HG03060 (cell line): ENCODE results near the gene KCNJ6.

Experiments used
- ATAC-seq: cut with Tn5 transposase; IDR thresholded peaks from one replicate; pipeline ENCODE4 v1.9.1; 2021; ENCODE audit warnings: low read depth, moderate number of reproducible peaks; ENCODE audit not compliant: unreplicated experiment

KCNJ6 gene

DNA sequence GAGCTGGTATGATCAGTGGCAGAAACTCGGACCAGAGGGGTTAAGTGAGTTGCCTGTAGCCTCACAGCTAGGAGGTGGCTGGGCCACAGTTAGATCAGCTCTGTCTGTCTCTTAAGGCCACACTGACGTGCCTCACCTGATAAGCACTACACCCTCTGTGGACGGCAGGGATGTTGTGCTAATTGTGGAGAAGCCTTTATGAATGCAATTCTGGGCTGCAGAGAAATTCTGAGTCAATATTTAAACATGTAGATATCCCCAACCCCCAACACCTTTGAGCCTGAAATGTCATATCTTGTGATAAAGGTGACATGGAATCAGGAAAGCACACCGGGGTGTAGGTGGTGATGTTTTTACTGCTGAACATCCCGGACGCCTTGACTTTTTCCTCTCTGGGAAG is 88.3 kb downstream of the KCNJ6 start:
- ATAC-seq = no peak

DNA sequence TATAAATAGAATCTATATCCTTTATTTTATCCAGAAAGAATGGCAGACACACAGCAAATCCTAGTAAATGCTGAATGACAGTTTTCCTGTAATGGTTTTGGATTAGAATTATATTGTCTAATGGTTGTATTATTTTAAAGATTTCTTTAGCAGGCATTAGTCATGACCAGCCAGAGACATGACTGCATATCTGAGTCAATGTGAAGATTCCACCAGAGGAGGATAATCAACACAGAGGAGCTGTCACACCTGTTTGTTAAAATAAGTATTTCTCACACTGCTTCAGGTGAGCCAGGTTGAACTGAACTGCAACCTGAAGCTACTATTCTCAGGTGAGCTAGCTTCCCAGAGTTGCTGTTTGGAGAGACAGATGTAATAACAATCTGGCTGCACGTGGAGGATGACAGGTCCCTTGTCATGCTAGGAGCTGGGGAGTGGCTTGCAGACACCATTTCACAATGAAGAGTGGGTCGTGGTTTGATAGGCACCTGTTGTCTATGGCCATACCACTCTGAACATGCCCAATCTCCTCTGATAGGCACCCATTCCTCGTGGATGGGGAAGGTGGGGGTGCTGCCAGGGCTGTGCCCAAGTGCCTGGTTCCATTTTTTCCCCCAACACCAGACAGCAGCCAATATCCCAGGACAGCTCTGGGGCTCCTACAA is 94.3 kb downstream of the KCNJ6 start:
- ATAC-seq = no peak

DNA sequence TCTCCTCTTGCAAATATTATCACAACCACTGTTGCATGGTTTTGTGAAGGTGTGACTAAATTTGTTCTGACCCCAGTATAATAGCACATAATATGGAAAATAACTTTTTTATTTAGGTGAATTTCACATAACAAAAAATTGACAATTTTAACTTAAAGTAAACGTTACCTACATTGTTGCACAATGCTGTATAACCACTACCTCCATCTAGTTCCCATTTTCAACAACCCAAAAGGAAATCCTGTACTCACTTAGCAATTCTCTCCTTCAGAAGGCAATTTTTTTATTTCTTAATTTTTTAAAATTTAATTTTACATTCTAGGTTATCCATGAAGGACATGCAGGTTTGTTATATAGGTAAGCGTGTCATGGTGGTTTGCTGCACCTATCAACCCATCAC is 95.2 kb downstream of the KCNJ6 start:
- no peak for ATAC-seq

DNA sequence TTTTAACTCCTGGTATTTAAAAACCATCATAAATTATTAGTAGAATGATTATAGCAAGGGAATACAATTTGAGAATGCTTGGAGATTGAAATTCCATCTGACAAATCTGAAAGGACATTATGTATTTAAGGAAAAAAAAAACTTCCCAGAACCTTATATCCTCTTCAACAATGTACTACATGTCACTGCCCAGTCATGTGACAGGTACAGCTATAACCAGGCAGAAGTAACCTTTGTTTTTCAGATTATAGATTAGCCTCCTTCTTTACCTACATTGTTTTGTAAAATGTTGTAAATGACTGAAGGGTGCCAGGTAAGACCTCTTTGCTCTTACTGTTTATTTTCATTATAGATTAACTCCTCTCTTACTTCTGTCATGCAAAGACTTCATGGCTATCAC is 96.9 kb downstream of the KCNJ6 start:
- no peak for ATAC-seq

DNA sequence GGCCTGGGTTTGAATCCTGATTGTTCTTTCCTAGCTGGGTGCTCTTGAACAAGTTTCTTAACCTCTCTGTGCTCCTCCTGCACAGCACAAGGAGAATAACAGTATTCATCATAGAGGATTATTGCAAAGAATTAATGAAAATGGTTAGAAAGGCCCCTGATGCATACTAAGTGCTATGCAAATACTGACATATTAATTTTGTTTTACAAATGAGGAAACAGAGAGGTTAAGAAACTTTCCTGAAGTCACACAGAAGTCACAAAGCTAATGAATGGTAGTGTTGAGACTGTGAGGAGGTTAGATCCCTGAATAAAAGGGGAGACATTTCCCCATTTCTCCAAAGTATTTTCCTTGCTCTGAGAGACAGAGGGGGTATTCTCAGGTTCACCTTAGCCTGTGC is 99.0 kb downstream of the KCNJ6 start:
- no peak for ATAC-seq

DNA sequence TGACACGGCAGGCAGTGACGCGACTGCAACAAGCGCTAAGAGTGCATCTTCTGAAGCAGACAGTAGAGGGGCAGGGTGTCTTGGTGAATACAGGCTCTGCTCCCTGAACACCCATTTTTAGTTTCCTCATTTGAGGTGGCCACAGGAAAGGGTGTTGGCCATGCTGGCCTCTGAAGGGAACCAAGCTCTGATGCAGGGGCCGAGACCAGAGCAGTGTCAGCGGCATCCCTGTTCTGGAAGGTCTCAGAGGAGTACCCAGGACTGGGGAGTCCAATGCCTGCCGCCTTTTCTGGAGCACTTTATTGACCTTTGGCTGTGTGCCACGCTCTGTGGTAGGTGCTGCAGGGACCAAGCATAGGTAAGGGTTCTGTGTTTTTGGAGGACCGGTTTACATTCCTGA is 100.4 kb downstream of the KCNJ6 start:
- ATAC-seq = no peak

DNA sequence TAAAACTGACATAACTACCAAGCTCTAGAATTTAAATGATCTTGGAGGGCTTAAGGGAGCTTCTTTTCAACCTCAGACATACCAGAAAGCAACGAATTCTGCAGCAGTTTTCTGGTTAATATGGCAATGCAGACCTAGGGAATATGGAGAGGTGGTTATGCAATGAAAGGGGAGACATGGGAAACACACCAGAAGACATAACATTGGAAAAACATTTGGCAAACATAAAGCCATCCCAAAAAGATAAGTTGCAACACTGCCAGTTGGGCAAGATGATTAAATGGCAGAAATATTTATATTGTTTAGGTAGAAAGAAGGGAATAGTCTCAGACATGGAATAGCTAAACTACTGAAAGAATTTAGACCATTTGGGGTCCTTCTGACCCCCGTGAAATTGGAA is 104.5 kb downstream of the KCNJ6 start:
- ATAC-seq = no peak

DNA sequence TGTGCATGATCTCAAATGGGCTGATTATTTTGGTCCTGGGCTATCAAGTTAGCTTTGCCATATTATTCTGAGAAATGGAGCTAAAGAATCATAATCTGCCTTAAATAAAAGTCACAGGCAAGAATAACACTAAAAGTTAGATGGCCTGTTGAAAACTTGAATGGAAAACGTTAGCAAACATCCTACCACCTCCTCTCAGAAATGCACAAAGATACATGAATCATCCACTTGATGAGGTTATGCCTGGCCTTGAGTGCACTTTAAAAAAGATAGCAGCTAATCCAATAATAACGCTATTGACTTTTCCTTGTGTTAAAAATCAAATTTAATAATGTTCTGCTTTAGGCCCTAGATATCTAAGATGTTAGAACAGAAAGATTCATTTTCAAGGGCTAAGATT is 108.0 kb downstream of the KCNJ6 start:
- ATAC-seq = no peak

DNA sequence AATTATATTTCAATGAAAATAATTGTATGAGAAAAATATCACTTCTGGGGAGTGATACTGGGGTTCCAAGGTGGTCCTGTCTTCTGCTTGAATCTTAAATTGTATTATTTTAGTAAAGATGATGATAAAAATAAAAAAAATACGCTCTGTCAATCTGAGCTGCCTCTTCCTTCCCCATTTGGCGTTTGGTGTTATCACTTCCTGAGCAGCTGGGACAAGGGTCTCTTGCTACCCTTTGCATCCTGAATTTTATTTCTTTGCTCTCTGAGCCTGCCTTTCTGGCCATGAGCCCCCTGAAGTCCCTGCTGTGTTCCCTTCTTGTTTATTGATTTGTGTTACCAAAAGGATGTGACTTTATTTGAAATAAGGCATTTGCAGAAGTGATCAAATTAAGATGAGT is 111.0 kb downstream of the KCNJ6 start:
- no peak for ATAC-seq

DNA sequence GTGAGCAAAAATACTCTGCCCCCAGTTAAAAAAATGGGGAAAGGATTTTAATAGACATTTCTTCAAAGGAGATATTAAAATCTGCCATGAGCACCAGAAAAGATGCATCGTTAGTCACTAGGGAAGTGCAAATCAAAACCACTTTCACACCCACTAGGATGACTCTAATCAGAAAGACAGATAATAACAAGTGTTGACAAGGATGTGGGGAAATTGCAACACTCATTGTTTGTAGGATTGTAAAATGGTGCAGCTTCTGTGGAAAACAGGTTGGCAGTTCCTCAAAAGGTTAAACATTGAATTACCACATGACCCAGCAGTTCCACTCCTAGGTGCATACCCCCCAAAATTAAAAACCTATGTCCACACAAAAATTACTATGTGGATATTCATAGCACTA is 112.3 kb downstream of the KCNJ6 start:
- no peak for ATAC-seq

DNA sequence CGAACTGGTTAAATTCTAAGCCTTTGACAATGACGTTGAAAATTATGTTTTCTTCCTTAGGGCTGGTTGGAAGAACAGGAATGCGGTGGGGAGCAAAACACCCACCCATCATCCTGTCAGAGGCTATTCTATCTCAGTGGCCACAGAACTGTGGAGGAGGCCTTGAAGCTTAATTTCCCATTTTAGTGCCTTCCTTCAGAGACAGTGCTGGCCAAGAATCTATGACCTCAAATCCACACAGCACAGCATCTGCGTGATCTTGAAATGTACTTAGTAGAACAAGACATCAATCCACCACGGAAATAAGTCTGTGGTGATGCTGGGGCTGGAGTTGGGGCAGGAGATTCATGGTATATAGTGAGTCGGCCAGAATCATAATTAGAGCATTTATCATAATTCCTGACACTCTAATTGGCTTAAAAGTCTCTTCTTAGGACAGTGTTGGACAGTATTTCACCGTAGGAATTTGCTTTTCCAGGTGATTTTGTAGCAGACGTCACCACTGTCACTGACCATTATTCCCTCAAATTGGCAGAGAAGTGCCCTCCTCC is 113.1 kb downstream of the KCNJ6 start:
- ATAC-seq = no peak

DNA sequence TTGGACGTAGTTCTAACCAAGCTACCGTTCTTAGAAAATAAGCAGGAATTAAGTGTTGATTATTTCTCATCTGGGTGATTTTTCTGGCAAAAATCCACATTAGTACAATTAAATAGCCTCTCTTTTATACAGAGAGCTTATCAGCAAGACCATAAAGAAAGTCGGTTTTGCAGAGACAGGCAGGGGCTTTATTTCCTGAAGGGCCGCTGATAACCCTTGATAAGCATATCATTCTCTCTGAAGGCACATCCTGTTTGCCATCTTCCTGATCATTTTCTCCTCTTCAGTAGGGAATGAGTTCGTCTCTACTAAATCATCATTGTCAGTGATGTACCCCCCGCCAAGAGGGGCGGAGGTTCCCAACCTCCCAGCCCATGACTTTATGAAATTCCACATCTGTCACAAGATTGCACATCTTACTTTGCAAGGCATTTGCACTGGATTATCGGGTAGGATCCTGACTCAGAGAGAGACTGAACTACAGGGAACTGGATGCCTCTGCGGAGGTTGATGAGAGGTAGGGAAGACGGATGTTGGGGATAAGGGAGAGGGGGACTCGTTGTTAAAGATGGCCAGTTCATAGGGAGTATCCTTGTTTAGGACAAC is 115.7 kb downstream of the KCNJ6 start:
- no peak for ATAC-seq

DNA sequence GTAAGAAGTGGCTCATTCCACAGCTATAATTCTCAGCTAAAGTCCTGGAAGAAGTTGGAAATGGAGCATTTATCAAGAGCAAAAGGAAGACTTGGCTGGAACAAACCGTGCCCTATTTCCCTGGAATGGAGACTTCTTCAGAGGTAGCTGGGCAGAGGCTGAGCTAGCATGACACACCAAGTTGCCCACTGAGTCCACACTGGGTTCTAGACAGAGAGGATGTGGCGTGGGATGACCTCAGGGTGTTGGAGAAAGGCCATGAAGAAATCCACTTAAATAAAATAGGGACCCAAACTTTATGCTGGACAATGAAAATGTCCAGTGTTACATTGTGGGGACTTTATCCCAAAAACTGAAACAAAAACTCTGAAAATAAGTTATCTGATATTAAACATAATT is 116.2 kb downstream of the KCNJ6 start:
- ATAC-seq = no peak

DNA sequence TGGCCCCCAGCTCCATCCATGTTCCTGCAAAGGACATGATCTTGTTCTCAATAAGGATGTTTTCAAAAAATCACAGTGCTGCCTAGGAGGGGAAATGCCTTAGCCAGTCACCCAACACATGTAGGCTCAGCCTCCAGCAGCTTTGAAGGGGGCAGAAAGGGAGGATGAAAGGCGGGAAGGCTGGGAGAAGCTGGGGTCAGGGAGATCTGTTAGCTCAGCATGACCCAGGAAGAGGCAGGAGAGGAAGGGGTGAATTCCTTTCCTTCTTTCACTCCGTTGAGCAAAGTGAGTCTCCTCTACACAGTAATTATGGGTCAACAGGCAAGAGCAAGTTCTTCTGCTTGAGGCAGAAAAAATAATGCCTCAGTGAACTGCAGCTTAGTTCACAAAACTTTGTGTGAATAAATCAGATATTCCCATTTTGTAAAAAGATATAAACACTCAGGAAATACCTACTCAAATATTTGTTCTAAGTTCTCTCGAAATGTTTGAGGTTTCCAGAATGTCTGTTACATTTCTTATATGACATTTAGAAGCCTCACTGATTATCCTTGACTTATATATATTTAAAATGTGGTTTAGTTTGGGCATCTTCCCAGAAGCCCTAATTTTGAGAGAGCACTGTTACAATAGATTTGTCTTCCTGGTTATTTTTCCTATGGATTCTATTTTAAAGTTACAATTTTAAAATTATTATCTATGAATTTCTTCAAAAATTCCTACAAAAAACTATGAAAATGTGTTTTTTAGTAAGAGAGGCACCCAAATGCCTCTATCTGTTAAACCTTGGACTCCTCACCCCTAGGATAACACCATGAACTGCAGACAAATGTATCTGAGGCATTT is 116.8 kb downstream of the KCNJ6 start:
- no peak for ATAC-seq

DNA sequence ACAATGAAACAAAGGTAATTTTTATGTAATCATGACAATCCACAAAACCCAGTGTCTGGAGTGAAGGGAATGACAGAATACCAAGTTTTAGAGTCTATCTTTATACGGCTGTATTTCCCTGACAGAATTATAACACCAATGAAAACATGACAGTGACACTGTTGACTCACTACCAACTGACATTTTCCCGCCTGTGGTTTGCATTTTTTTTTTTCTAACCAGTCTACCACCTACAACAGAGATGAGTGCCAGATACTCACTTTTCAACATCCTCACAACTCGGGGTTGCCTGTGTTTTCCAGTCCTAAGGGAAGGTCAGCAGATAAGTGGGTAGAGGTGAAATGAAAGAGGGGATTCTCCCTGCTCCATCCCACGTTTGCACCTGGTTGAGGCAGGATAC is 118.9 kb downstream of the KCNJ6 start:
- no peak for ATAC-seq

DNA sequence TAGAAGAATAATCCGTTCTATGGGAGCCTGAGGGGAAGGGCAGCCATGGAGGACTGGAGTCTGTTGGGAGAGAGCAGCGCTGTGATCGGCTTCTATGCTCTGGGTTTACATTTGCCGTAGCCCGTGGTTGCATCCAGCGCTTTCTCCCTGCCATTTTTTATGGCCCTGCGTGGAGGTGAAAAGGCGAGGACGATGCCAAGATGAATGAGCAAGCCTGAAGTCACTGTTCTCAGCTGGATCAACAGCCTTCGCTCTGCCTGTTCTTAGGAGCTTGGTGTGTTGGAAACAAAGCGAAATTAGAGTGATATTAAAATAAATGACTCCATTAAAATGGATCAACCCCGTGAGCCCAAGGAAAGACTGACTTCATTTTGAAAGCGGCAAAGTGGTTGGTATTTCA is 120.2 kb downstream of the KCNJ6 start:
- ATAC-seq = no peak

DNA sequence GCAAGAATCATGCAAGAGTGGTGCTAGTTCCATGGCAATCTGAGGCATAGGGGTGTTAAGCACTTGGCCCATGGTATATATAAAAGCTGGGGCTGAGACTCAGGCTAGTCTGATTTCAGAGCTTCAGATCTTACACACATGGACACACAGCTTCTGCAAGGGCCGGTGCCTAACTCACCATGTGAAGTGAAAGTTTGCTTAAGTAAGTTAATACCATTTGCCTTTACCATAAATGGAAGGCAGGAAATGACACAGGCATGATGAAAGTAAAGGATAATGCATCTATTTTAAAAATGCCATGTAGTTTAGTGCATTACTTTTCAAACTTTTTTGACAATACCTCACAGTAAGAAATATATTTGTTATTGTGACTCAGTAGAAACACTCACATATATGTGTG is 122.6 kb downstream of the KCNJ6 start:
- ATAC-seq = no peak

DNA sequence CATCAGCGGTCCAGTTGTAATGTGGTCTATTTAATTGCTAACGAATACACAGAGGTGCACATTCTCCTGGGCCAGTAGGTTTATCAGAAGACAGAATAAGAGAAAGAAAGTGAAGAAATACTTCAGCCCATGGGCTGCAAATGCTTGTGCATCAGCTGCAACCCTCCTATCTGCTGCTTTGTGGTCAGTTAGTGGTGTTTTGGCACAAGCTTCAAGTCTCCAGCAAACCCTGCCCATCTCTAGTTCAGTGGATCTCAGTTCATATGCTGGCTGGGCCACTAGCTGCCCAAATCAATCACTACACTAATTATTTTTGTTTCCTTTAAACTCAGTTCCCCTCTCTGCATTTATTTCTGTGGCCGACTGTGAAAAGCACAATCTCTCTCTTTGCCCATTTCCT is 124.2 kb downstream of the KCNJ6 start:
- ATAC-seq = no peak

DNA sequence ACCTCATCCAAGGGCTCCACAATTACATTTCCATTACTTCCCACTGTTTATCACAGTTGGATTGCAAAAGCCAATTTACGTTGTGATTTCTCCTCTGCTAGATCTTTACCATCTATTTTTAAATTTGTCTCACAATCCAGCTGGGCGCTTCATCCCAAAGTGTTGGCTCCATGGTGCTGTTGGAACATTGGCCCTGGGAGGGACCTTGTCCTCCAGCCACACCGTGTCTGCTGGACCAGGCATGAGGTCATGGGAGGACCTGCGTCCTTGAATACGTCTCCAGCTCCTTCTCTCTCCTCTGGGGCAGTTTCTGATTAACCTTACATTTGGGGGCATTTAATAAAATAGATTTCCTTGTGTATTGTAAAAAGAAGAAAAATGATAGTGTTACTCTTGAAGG is 125.4 kb downstream of the KCNJ6 start:
- ATAC-seq = no peak

DNA sequence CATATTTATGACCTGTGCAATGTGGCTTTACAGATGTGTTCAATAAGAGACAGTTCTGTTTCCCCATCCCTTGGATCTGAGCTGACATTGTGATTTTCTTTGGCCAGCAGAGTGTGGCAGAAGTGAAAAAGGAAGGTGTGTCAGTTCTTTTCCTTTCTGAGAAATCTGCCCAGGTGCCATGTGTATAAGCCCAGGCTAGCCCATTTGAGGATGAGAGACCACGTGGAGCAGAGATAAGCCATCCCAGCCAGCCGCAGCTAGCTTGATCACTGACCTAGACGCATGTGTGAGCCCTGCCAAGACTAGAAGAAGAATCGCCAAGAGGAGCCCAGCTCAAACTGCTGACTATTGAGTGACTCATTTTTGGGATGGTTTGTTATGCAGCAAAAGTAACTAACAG is 127.8 kb downstream of the KCNJ6 start:
- no peak for ATAC-seq

DNA sequence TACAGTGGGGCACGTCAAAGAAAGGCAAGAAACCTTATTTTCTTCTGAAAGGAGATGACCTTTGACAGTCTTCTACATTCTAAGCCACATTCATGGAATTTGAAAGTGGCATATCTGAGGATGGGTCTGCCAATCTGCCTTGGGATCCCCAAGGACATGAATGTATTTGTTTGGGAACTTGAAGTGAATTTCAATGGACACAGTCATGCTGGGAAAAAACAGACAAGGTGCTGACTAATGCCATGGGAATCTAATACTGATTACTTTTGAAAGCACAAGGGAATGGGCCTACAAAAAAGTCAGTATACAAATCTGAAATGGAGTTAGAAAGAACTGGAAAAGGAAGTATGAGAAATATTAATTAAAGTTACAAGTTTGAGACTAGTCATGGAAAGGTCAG is 128.8 kb downstream of the KCNJ6 start:
- no peak for ATAC-seq
